NCI-H1694 treated with DMSO at 0.1 percent for 48 hours (cell line): ENCODE measurements around the gene IQCM.
A peak's percentile ranks its signal among the peaks of the same experiment; 100 is the strongest.
"Not testable (repeated sequence)": the region's sequence is repeated elsewhere in the genome, so short reads cannot be mapped to it uniquely, and the experiment has no call there.

Experiments used
- DNase-seq: peaks from one replicate; lab custom pipeline; 2025; lab: John Stamatoyannopoulos, UW

IQCM gene

DNA sequence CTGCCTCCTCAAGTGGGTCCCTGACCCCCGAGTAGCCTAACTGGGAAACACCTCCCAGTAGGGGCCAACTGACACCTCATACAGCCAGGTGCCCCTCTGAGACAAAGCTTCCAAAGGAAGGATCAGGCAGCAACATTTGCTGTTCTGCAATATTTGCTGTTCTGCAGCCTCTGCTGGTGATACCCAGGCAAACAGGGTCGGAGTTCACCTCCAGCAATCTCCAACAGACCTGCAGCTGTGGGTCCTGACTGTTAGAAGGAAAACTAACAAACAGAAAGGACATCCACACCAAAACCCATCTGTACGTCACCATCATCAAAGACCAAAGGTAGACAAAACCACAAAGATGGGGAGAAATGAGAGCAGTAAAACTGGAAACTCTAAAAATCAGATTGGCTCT lies 347.0 kb downstream of the IQCM start:
- not testable (repeated sequence) for DNase-seq

DNA sequence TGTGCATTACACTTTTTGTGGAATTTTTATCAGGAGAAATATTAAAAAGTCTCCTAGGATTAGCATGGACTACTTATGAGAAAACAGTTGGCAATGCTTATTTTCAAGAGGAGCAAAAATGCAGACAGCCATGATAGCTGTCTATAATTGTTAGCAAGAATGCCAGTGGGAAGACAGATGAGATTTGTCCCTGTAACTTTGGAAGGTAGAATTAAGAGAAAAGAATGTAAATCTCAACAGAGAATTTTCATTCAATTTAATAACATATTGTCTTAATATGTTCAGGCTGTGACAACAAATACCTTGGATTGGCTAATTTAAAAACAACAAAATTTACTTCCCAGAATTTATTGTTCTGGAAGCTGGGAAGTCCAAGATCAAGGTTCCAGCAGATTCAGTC lies 349.2 kb downstream of the IQCM start:
- no peak for DNase-seq

GRCh38 chr4:149465955-149466354 lies 349.7 kb downstream of the IQCM start:
- no peak for DNase-seq

GRCh38 chr4:149443537-149443936 lies 372.1 kb downstream of the IQCM start:
- no peak for DNase-seq

- DNase-seq, result no peak
Observed at GRCh38 chr4:149441338-149441737, 374.3 kb downstream of the IQCM start.

GRCh38 chr4:149426461-149426860 lies 389.2 kb downstream of the IQCM start:
- no peak for DNase-seq

GRCh38 chr4:149409555-149409962 lies 406.1 kb downstream of the IQCM start:
- no peak for DNase-seq

DNA sequence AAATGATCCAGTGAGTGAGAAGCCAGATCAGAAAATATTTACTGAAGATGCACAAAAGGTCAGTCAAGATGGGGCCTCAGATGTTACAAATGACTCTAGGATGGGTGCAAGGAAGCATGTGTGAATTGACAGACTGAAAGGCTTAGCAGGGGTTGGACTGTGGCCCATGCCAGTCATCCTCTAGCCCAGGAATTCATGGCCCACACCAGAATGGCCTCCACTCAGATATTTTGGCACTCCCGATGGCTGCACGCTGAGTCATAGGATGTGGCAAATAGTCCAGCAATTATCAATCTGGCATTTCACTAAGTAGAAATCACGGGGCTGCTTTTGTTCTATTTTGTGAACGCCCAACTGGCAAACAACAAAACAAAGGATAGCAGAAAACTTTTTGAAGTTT lies 406.5 kb downstream of the IQCM start:
- DNase-seq, result no peak

- DNase-seq, result no peak
Observed at GRCh38 chr4:149404143-149404542, 411.5 kb downstream of the IQCM start.

GRCh38 chr4:149403081-149403480 lies 412.6 kb downstream of the IQCM start:
- DNase-seq, result no peak

GRCh38 chr4:149398993-149399392 lies 416.6 kb downstream of the IQCM start:
- DNase-seq, result no peak

GRCh38 chr4:149370785-149371420 lies 444.7 kb downstream of the IQCM start:
- peak; percentile 48 for DNase-seq

DNA sequence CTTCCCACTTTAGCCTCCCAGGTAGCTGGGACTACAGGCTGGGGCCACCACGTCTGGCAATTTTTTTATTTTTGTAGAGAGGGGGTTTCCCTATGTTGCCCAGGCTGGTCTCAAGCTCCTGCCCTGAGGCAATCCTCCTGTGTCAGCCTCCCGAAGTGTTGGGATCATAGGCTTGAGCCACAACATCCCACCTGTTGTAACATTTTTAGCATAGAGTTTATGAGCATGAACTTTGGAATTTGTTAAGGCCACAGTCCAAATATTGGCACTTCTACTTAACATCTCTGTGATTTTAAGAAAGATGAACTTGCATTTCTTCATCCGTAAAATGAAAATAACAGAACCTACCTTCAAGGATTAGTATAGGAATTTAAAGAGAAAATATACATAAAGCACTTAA lies 445.6 kb downstream of the IQCM start:
- no peak for DNase-seq

DNA sequence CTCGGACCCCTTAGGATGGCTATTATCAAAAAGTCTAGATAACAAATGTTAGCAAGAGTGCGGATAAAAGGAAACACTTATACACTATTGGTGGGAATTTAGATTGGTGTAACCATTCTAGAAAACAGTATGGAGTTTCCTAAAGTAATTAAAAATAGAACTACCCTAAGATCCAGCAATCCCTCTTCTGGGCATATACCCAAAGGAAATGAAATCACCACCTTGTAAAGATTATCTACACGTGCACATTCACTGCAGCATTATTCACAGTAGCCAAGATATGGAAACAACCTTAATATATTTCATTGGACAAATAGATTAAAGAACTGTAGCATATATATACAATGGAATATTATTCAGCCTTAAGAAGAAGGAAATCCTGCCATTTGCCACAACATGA lies 462.4 kb downstream of the IQCM start:
- DNase-seq, result no peak

- no peak for DNase-seq
Observed at GRCh38 chr4:149349541-149349940, 466.1 kb downstream of the IQCM start.

- DNase-seq, result no peak
Observed at GRCh38 chr4:149347139-149347538, 468.5 kb downstream of the IQCM start.

DNA sequence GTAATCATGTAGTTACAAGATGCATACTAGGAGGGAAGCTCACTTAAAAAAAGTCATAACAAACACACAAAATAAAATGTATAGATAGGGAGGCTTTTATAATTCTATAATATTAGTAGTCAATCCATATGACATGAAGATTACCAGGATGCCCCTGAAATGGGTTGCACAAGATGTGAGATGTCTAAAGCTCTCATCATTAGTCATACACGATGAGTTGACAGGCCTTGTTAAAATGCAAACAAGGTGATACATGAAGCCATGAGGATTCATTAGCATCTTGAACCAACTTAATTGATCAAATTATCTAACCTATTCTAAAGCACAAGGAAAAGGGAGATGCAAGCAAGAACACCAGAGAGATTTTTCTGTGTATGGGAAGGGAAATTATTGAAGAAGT lies 470.2 kb downstream of the IQCM start:
- DNase-seq, result no peak

GRCh38 chr4:149344436-149344835 lies 471.2 kb downstream of the IQCM start:
- DNase-seq, result no peak

DNA sequence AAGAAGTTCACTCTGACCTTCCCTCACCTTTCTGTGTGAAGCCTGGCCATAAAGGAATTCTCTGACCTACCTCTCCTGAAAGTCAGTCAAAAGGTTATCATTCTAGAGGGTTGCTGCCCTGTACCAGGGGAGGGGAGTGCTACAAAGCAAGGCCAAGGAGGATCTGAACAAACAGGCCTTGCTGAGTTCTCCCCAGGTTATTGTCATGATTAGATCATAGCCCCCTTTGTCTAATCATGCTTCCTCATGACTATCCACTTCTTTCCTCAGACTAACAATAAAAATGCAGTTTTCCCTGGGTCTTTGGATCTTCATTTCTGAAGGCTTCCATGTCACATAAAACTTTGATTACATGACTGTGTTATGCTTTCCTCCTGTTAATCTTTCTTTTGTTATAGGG lies 472.0 kb downstream of the IQCM start:
- no peak for DNase-seq

GRCh38 chr4:149341117-149341516 lies 474.5 kb downstream of the IQCM start:
- not testable (repeated sequence) for DNase-seq

DNA sequence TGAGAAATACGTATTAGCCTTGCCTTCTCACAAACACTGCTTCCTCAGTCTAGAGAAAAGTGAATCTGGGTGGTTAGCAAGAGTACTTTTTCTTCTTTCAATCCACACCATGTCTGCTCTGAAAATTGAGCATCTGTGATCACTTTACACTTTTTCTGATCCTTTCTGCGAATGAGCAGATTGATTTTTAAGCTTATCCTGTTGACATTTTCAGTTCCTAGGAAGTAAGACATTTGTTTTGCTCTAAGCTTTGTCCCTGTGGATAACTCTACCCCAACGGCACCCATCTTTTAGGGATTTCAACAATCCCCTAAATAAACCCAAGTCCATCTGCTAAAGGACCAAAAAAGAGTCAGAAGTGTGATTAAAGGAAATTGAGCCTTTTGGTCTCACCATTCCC lies 487.5 kb downstream of the IQCM start:
- no peak for DNase-seq

DNA sequence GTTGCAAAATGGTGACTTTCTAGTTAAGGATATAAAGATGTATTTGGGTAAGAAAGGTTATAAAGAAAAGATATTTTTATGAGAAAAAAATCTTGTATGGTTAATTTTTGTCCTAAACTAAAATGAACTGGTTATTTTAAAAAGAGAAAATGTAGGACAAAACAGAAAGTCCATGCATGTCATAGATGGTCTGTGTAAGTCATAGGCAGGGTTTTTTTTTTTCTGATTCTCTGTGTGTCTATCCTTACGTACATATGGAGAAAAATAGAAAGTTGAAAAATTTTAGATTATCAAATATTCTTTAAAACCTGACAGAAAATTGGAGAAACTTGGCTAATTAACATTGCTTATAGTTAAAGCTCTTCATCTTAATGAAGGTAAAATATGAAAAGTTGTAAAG lies 493.4 kb downstream of the IQCM start:
- DNase-seq, result no peak

DNA sequence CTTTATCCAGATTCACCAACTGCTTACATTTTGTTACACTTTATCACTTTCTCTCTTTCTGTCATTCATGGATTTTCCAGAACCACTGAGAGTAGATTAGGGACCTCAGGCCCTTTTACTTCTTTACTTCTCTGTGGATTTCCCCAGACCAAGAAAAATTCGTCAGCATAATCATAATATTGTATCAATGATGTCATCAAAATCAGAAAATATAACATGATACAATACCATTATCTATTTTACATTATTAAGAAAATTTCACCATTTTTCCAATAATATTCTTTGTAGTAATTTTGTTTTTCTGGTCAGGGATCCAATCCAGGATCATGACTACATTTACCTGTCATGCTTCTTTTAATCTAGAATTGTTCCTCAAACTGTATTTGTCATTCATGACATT lies 494.2 kb downstream of the IQCM start:
- no peak for DNase-seq

DNA sequence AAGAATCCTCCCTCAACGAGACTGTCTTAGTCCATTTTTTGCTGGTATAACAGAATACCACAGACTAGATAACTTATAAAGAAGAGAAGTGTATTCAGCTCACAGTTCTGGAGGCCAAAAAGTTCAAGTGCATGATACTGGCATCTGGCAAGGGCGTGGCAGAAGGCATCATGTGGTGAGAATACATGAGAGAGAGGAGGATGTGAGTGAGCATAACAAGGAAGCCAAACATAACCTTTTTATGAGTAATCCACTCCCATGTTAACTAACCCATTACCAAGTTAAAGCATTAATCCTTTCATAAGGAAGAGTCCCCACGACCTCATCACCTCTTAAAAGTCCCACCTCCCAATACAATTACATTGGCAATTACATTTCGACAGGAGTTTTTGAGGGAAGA lies 504.6 kb downstream of the IQCM start:
- DNase-seq, result no peak

DNA sequence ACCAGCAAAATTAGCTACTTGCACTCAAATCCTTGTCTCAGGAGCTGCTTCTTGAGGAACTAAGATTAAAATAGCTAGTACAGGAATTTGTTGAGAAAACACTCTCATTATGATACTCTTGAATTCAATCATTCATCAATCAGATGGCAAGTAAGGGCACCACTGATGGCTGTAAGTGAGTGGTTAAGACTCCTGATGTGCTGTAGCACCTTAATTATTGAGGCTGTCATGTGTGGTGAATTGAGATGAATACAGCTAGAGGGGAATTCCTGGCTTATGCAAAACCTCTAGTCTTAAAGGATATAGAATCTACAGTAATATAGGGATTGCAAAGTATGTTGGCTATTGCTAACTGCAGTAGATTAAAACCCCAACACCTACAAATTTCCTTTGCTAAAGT lies 509.1 kb downstream of the IQCM start:
- no peak for DNase-seq
